ENCODE data around the gene STX7. TPM values are rescaled to one million over a fixed set of nuclear protein-coding genes. Genes with fewer than 3 reads are reported as not detected.
"Not testable (repeated sequence)": the region's sequence is repeated elsewhere in the genome, so short reads cannot be mapped to it uniquely, and the experiment has no call there.

The STX7 gene
- polyA plus RNA-seq (ENCODE audit: insufficient read length), result 86.6 TPM
- long read RNA-seq, donor 1, full-length matches to known transcripts, result 20 of 27 reads
- long read RNA-seq, donor 1, partial matches to known transcripts, result 7 of 27 reads
- long read RNA-seq, donor 1, other reads (novel, unspliced or antisense), result 0 of 27 reads
- long read RNA-seq, donor 2, full-length matches to known transcripts, result 18 of 45 reads
- long read RNA-seq, donor 2, partial matches to known transcripts, result 27 of 45 reads
- long read RNA-seq, donor 2, other reads (novel, unspliced or antisense), result 0 of 45 reads
- long read RNA-seq, donor 3, full-length matches to known transcripts, result 12 of 20 reads
- long read RNA-seq, donor 3, partial matches to known transcripts, result 8 of 20 reads
- long read RNA-seq, donor 3, other reads (novel, unspliced or antisense), result 0 of 20 reads
- long read RNA-seq, donor 4, result 0 reads
- long read RNA-seq, donor 5, full-length matches to known transcripts, result 39 of 46 reads
- long read RNA-seq, donor 5, partial matches to known transcripts, result 7 of 46 reads
- long read RNA-seq, donor 5, other reads (novel, unspliced or antisense), result 0 of 46 reads
- long read RNA-seq, donor 6, full-length matches to known transcripts, result 14 of 27 reads
- long read RNA-seq, donor 6, partial matches to known transcripts, result 13 of 27 reads
- long read RNA-seq, donor 6, other reads (novel, unspliced or antisense), result 0 of 27 reads
- long read RNA-seq, donor 7, full-length matches to known transcripts, result 31 of 38 reads
- long read RNA-seq, donor 7, partial matches to known transcripts, result 7 of 38 reads
- long read RNA-seq, donor 7, other reads (novel, unspliced or antisense), result 0 of 38 reads
- long read RNA-seq, donor 8, full-length matches to known transcripts, result 14 of 14 reads
- long read RNA-seq, donor 8, partial matches to known transcripts, result 0 of 14 reads
- long read RNA-seq, donor 8, other reads (novel, unspliced or antisense), result 0 of 14 reads

GRCh38 chr6:132512638-132513632, at the start of gene STX7:
TSS of gene STX7 (minus strand) at chr6:132513116. CDS start at chr6:132503530, 9,586 bp downstream.
- peak; percentile 90 for DNase-seq

- DNase-seq, result not testable (repeated sequence)
Measured at GRCh38 chr6:132560087-132560486, 47.2 kb upstream of the STX7 start.

GRCh38 chr6:132552372-132552771, 39.5 kb upstream of the STX7 start, which contains the start of gene TAAR8:
TSS of gene TAAR8 (plus strand) at chr6:132552672. CDS start at chr6:132552693, 21 bp downstream.
- DNase-seq, result no peak

- DNase-seq, result no peak
Measured at GRCh38 chr6:132551214-132551613, 38.3 kb upstream of the STX7 start.

- DNase-seq, result no peak
Measured at GRCh38 chr6:132548746-132549463, 36.0 kb upstream of the STX7 start.

GRCh38 chr6:132544826-132545225, 31.9 kb upstream of the STX7 start:
- no peak for DNase-seq

- DNase-seq, result no peak
Measured at GRCh38 chr6:132537977-132538376, 25.1 kb upstream of the STX7 start, which contains the start of gene TAAR9. TSS of gene TAAR9 (plus strand) at chr6:132538277. CDS start at chr6:132538290, 13 bp downstream.

- no peak for DNase-seq
Measured at GRCh38 chr6:132537145-132537544, 24.2 kb upstream of the STX7 start.

GRCh38 chr6:132534546-132534945, 21.6 kb upstream of the STX7 start:
- not testable (repeated sequence) for DNase-seq

GRCh38 chr6:132530293-132530974, 17.5 kb upstream of the STX7 start:
- DNase-seq, result peak; percentile 74

- no peak for DNase-seq
Measured at GRCh38 chr6:132527791-132528190, 14.9 kb upstream of the STX7 start.

GRCh38 chr6:132526461-132526860, 13.5 kb upstream of the STX7 start:
- no peak for DNase-seq

- DNase-seq, result no peak
Measured at GRCh38 chr6:132525866-132526265, 12.9 kb upstream of the STX7 start.

GRCh38 chr6:132524646-132525045, 11.7 kb upstream of the STX7 start:
- DNase-seq, result no peak

GRCh38 chr6:132520953-132521352, 8.0 kb upstream of the STX7 start:
- DNase-seq, result no peak

- no peak for DNase-seq
Measured at GRCh38 chr6:132515386-132515785, 2.5 kb upstream of the STX7 start.

GRCh38 chr6:132513831-132514545, 1.1 kb upstream of the STX7 start:
- DNase-seq, result no peak

- no peak for DNase-seq
Measured at GRCh38 chr6:132512342-132512637, 626 bp downstream of the STX7 start.

- DNase-seq, result no peak
Measured at GRCh38 chr6:132511831-132512220, 1.1 kb downstream of the STX7 start.
